Measurements from ENCODE around the gene GPR137B. TPM values are rescaled to one million over a fixed set of nuclear protein-coding genes. Genes with fewer than 3 reads are reported as not detected.

Gene GPR137B
- total and polyA plus RNA-seq, 4 donors = 2.2 to 8.6 (median 5.3) TPM

GRCh38 chr1:236117710-236118109 is 24.6 kb upstream of the GPR137B start:
- DNase-seq (ENCODE audit: low spot score) = no peak
- TF ChIP-seq TAF1 (conservative IDR thresholded peaks at IDR 0.05) (no peak), EGR1 (IDR thresholded peaks at IDR 0.05; ENCODE audit: low read depth in 2 of 2) (no peak), ZBTB33 (IDR thresholded peaks at IDR 0.05) (no peak), NR2F2 (IDR thresholded peaks at IDR 0.05) (no peak), REST (IDR thresholded peaks at IDR 0.05) (no peak), RXRA (IDR thresholded peaks at IDR 0.05) (no peak), RAD21 (IDR thresholded peaks at IDR 0.05) (no peak), SP1 (IDR thresholded peaks at IDR 0.05) (no peak), JUND (IDR thresholded peaks at IDR 0.05) (no peak), FOXA2 (IDR thresholded peaks at IDR 0.05) (no peak), MAX (IDR thresholded peaks at IDR 0.05) (no peak), GABPA (IDR thresholded peaks at IDR 0.05 in 1 of 2, conservative IDR thresholded peaks at IDR 0.05 in 1 of 2) (no peak), HNF4A (conservative IDR thresholded peaks at IDR 0.05) (no peak), FOXA1 (IDR thresholded peaks at IDR 0.05) (no peak), HNF4G (IDR thresholded peaks at IDR 0.05) (no peak), CTCF (IDR thresholded peaks at IDR 0.05; ENCODE audit: low read depth, low read length, missing input control) (no peak), YY1 (IDR thresholded peaks at IDR 0.05) (no peak)
- Histone ChIP-seq H3K9ac (ENCODE audit: low read depth in 1 of 2, low read length in 2 of 2) (no peak overlapping the region), H3K27ac (ENCODE audit: low read depth in 1 of 2, low read length in 2 of 2) (no peak overlapping the region), H3K36me3 (ENCODE audit: control insufficient read depth in 4 of 4, insufficient read depth in 3 of 4, low read depth in 1 of 4, low read length in 3 of 4) (no peaks in the 10 kb centered on the region), H3K4me3 (ENCODE audit: low read depth in 1 of 3, low read length in 3 of 3) (no peak overlapping the region), H3K9me3 (ENCODE audit: control insufficient read depth in 4 of 4, low read length in 3 of 4) (no peaks in the 10 kb centered on the region), H3K4me1 (ENCODE audit: control insufficient read depth in 4 of 4, insufficient read depth in 4 of 4, low read length in 3 of 4) (no peaks in the 10 kb centered on the region), H3K27me3 (ENCODE audit: control insufficient read depth in 4 of 4, insufficient read depth in 4 of 4, low read length in 3 of 4) (no peaks in the 10 kb centered on the region)
- WGBS = 88% methylated on average over 8 of the region's 8 CpGs

- H3K9ac ChIP-seq (ENCODE audit: low read depth in 1 of 2, low read length in 2 of 2) = no peak overlapping the region
- H3K36me3 ChIP-seq (ENCODE audit: control insufficient read depth in 4 of 4, insufficient read depth in 3 of 4, low read depth in 1 of 4, low read length in 3 of 4) = no peaks in the 10 kb centered on the region
- WGBS = 73% methylated on average over 12 of the region's 12 CpGs
- no peak overlapping the region for H3K27ac ChIP-seq (ENCODE audit: low read depth in 1 of 2, low read length in 2 of 2)
- no peaks in the 10 kb centered on the region for H3K4me1 ChIP-seq (ENCODE audit: control insufficient read depth in 4 of 4, insufficient read depth in 4 of 4, low read length in 3 of 4)
- H3K4me3 ChIP-seq (ENCODE audit: low read depth in 1 of 3, low read length in 3 of 3) = no peak overlapping the region
- DNase-seq (ENCODE audit: low spot score) = no peak
- H3K9me3 ChIP-seq (ENCODE audit: control insufficient read depth in 4 of 4, low read length in 3 of 4) = no peaks in the 10 kb centered on the region
- H3K27me3 ChIP-seq (ENCODE audit: control insufficient read depth in 4 of 4, insufficient read depth in 4 of 4, low read length in 3 of 4) = no peaks in the 10 kb centered on the region
- TF ChIP-seq NR2F2 (IDR thresholded peaks at IDR 0.05) (peak; percentile 74), REST (IDR thresholded peaks at IDR 0.05) (no peak)
Observed at GRCh38 chr1:236119943-236120484, 22.3 kb upstream of the GPR137B start.
